Measurements from ENCODE around the gene OSBP2. TPM values are rescaled to one million over a fixed set of nuclear protein-coding genes. Genes with fewer than 3 reads are reported as not detected.
"Not testable (repeated sequence)": the region's sequence is repeated elsewhere in the genome, so short reads cannot be mapped to it uniquely, and the experiment has no call there.

The OSBP2 gene
- total RNA-seq, 6 experiments from 2014 or later: 0.31 to 3.4 (median 0.93) TPM

GRCh38 chr22:30774566-30774965, 79.9 kb downstream of the OSBP2 start:
- no peaks in the 10 kb centered on the region for H3K27me3 ChIP-seq
- ATAC-seq (no peak), DNase-seq (no peak)
- no peak overlapping the region for H3K4me3 ChIP-seq
- no peaks in the 10 kb centered on the region for H3K9me3 ChIP-seq
- H3K27ac ChIP-seq: no peak overlapping the region
- intact Hi-C loops (cut with DNase I): no loop called here
- 82% methylated on average over 4 of the region's 4 CpGs for WGBS (ENCODE audit: insufficient coverage, low coverage, low lambda C conversion rate, missing lambda C conversion rate)
- H3K4me1 ChIP-seq: no peaks in the 10 kb centered on the region
- no peaks in the 10 kb centered on the region for H3K36me3 ChIP-seq
- no peak for TF ChIP-seq CTCF (IDR thresholded peaks at IDR 0.05)
- no peak for TF ChIP-seq POLR2A (IDR thresholded peaks at IDR 0.05)

- 63% methylated on average over 2 of the region's 3 CpGs for WGBS (ENCODE audit: insufficient coverage, low coverage, low lambda C conversion rate, missing lambda C conversion rate)
- H3K36me3 ChIP-seq: no peaks in the 10 kb centered on the region
- DNase-seq (no peak), ATAC-seq (no peak)
- H3K9me3 ChIP-seq: no peaks in the 10 kb centered on the region
- intact Hi-C loops (cut with DNase I): no loop called here
- no peak overlapping the region for H3K27ac ChIP-seq
- H3K27me3 ChIP-seq: no peaks in the 10 kb centered on the region
- TF ChIP-seq CTCF (IDR thresholded peaks at IDR 0.05) (no peak), POLR2A (IDR thresholded peaks at IDR 0.05) (no peak)
- no peak overlapping the region for H3K4me3 ChIP-seq
- H3K4me1 ChIP-seq: no peaks in the 10 kb centered on the region
These were observed 81.8 kb downstream of the OSBP2 start for GRCh38 chr22:30776476-30776875.

- H3K27ac ChIP-seq; H3K4me3 ChIP-seq; intact Hi-C loops (cut with DNase I); H3K36me3 ChIP-seq; DNase-seq; H3K4me1 ChIP-seq; H3K9me3 ChIP-seq; ATAC-seq; H3K27me3 ChIP-seq: not testable (repeated sequence)
- WGBS (ENCODE audit: insufficient coverage, low coverage, low lambda C conversion rate, missing lambda C conversion rate): 69% methylated on average over 6 of the region's 6 CpGs
These were observed 82.5 kb downstream of the OSBP2 start for GRCh38 chr22:30777146-30777545.

- intact Hi-C loops (cut with DNase I): no loop called here
- ATAC-seq: no peak
- Histone ChIP-seq H3K9me3 (no peaks in the 10 kb centered on the region), H3K4me3 (no peak overlapping the region), H3K27me3 (no peaks in the 10 kb centered on the region), H3K4me1 (no peaks in the 10 kb centered on the region), H3K27ac (no peak overlapping the region), H3K36me3 (no peaks in the 10 kb centered on the region)
- DNase-seq: no peak
- no peak for TF ChIP-seq POLR2A (IDR thresholded peaks at IDR 0.05)
- no peak for TF ChIP-seq CTCF (IDR thresholded peaks at IDR 0.05)
- WGBS (ENCODE audit: insufficient coverage, low coverage, low lambda C conversion rate, missing lambda C conversion rate): 76% methylated on average over 2 of the region's 3 CpGs
These were observed 82.9 kb downstream of the OSBP2 start for GRCh38 chr22:30777587-30777986.

- Histone ChIP-seq H3K4me1 (no peaks in the 10 kb centered on the region), H3K27me3 (no peaks in the 10 kb centered on the region), H3K27ac (no peak overlapping the region), H3K9me3 (no peaks in the 10 kb centered on the region), H3K36me3 (no peaks in the 10 kb centered on the region), H3K4me3 (no peak overlapping the region)
- no peak for TF ChIP-seq CTCF (IDR thresholded peaks at IDR 0.05)
- TF ChIP-seq POLR2A (IDR thresholded peaks at IDR 0.05): no peak
- DNase-seq (no peak), ATAC-seq (no peak)
- intact Hi-C loops (cut with DNase I): no loop called here
- WGBS (ENCODE audit: insufficient coverage, low coverage, low lambda C conversion rate, missing lambda C conversion rate): 82% methylated on average over 4 of the region's 5 CpGs
These were observed 83.6 kb downstream of the OSBP2 start for GRCh38 chr22:30778261-30778660.

Data from right lobe of liver (tissue), 6 donors.